Measurements from ENCODE around the gene ZNF407.
A peak's percentile ranks its signal among the peaks of the same experiment; 100 is the strongest.

The ZNF407 gene

DNA sequence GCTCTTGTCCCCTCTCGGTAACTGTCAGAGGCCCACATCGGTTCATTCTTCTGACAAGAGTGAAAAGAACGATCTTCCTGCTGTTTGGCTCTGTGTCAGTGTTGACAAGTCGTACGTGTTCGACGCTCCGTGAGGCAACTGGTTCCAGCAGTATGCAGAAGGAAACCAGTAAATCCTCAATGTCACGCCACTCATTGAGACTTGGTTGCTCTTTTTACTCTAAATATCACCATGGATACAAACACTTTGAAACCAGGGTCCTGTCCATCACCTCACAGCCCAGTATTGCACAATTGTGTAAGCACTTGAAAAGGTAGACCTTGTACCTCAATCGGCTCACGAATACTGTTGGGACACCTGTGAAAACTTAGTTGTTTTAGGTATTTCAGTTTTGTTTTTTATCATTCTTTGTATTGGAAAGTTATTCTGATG, 136.4 kb downstream of the ZNF407 start:
- DNase-seq = no peak

DNA sequence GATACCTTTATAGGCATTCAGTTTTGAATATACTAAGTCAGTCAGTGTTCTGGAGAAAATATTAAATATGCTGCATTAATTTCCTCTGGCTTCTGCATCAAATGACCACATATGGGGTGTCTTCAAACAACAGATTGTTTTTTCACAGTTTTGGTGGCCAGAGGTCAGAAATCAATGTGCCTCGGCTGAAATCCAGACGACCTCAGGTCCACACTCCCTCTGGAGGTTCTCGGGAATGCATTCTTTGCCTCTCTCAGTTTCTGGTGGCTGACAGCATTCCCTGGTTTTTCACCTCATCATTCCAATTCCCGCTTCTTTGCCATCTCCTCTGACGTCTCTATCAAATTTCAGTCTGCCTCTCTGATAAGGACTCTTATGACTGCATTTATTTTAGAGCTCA, 142.3 kb downstream of the ZNF407 start:
- DNase-seq = no peak

DNA sequence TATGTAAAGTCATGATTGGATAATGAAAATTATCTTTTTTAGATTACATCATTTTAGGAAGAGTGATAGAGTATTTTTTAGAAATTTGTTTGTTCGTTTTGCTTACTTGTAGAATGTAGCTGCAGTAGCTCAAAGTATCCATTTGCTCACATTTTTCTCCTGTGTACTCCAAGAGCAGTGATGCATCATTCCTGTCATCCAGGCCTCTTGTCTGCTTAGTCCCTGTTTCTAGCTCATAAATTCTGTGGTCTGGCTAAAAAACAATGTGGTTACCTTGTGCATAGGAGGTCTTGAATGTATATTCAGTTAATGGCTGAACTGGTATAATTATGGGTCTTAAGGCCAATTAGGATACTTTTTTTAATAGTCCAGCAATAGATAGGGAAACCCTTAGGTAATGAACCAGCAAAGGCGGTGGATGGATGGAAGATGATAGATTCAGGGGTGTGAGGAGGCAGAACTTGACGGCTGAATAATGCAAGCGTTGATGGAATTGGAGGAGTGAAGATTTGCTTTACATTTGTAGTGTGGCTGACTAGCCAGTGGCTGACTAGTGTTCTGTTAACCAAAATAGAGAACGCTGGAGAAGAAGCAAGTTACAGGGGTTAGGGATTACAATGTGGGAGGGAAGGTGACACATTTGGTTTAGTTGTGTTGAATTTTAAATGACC, 145.0 kb downstream of the ZNF407 start:
- no peak for DNase-seq

DNA sequence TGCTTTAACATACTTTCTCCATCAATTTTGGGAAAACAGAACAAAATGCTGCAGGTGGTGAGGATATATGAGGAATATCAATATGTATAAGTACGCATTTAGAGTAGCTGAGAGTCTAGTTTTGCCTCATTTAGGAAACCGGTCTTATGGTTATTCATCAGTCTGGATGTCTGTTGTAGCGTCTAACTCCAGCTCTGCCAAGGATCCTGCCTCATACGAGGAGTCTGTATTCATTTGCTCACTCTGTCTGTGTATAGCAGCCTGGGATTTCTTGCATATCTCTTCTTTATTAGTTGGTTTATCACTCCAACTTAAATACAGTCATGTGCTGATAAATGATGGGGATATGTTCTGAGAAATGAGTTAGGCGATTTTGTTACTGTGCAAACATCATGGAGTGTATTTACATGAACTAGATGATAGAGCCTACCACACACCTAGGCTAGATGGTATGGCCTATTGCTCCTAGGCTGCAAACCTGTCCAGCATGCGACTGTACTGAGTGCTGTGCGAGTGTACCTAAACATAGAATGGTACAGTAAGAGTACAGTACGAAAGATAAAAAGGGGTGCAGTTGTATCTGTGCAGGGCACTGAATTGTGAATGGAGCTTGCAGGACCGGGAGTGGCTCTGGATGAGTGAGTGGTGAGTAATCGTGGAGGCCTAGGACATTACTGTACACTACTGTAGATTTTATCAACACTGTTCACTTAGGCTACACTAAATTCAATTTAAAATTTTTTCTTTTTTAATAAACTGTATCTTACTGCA, 148.1 kb downstream of the ZNF407 start:
- DNase-seq = peak; percentile 51

DNA sequence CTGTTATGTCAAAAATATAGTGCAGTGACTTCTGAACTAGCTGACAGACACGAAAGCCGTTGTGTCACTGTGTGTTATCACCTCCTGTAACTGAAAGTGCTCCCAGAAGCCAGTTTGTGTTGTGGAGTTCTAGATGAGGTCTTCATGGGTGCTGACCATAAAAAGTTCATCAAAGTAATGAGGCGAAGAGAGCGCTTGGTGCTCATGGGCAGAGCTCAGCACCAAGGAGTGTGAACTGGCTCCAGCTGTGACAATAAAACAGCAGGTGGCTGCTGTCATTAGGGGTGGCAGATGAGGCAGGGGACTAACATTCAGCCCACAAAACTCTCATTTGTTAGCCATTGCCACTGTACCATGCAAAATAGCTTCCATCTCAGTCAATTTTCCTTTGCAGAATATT, 151.1 kb downstream of the ZNF407 start:
- no peak for DNase-seq

DNA sequence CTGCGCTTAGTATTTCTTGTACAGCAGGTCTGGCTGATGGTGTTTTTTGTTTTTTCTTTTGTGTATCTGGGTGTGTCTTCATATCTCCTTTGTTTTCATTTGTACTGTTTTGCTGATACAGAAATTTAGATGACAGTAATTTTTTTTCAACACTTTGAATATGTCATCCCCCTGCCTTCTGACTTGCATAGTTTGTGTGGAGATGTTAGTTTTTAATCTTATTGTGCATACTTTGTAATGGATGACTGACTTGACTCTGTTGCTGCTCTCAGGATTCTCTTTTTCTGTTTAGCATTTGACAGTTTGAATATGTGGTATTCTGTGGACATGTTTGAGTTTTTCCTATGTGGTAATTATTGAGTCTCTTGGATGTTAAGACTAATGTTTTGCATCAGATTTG, 161.3 kb downstream of the ZNF407 start:
- DNase-seq = no peak

DNA sequence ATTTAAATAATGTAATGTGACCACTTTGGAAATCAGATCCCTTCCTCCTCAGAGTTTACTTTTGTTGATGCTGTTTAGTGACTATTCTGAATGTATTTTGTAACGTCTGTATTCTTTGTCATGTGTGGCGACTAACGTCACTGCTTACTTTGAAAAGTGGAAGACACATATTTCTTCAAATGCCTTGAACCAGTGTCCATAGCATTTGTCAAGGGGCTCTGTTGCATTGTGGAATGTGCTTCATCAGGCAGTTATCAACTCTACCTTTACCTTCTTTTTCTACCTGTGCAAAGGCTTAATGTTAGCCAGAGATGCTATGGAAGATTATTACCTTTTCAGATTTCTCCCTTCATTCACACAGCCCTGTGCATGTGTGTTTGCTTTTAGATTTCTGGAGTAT, 162.4 kb downstream of the ZNF407 start:
- DNase-seq = no peak

DNA sequence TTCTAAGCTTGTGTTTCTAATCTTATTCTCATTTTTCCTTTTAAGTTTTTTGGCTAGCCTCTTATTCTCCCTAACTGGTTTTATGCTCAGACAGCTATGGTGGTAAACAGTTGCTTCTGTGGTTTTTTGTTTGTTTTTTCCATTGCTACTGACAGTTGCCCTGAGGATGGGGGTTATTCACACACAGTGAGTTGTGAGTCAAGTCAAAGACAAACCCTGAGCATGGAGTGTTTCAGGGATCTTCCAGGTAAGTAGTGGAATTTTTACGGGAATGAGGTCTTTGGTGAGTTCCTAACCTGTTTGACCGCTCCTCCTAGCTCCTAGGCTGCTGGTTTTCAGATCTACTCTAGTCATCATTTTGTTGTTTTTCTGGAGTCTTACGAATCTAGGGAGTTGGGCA, 162.8 kb downstream of the ZNF407 start:
- DNase-seq = no peak

DNA sequence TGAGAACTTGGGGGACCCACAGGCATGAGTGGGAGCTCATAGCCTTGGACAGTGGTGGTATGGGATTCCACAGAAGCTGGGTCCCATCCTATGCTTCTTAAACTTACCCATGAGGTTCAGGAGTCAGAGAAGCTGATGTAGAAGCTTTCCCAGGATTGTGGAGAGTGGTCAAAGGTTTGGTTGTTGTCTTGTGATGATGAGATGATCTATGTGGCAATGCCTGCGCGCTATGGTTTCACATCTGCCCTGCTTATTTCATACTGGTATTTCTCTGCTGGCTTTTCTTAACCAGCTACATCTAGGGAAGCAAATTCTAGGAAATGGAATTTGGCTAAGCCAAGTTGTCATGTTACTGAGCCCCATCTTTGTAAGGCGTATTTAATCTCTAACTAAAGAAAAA, 168.6 kb downstream of the ZNF407 start:
- no peak for DNase-seq

DNA sequence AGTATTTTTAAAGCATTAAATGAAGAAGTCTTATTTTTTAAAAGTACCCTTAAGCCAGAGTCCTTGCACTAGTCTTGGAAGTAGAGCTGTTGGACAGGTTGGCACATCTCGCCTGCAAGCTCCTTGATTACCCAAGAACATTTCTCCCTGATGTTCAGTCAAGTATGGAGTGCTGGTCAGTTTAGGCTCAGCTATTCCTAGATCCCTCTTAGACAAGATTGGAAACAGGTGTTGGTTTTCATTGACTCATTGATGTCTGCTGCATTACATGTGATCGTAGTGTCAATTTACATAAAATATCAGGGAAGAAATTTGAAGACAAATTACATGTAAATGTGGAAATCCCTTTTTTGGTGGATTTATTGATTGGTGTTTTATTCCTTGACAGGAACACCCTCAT, 170.4 kb downstream of the ZNF407 start:
- DNase-seq = no peak

DNA sequence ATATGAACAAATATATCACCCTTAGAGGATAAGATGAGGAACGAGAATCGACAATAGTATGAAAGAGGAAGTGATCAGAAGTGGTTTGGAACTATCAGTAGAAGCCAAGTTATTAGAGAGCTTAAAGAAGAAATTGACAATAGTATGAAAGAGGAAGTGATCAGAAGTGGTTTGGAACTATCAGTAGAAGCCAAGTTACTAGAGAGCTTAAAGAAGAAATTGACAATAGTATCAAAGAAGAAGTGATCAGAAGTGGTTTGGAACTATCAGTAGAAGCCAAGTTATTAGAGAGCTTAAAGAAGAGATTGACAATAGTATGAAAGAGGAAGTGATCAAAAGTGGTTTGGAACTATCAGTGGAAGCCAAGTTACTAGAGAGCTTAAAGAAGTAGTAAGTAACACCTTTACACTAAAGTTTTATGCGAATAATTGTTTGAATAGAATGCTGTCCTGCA, 175.5 kb downstream of the ZNF407 start:
- DNase-seq = no peak

DNA sequence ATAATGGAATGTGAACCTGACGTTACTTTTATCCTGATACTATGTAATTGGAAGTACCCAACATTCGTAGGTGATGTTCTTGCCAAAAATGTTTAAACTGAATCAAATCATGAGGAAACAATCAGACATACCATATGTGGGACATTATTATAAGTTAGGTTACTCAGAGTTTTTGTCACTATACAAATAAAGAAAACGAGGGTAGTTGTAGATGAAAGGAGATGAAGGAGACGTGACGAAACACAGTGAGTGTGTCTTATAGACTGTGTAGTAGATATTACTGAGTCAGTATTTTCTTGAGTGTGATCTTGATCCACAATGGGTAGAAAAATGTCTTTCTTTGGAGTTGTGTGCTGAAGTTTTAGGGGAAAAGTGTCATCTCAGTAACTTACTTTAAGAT, 176.8 kb downstream of the ZNF407 start:
- DNase-seq = no peak

DNA sequence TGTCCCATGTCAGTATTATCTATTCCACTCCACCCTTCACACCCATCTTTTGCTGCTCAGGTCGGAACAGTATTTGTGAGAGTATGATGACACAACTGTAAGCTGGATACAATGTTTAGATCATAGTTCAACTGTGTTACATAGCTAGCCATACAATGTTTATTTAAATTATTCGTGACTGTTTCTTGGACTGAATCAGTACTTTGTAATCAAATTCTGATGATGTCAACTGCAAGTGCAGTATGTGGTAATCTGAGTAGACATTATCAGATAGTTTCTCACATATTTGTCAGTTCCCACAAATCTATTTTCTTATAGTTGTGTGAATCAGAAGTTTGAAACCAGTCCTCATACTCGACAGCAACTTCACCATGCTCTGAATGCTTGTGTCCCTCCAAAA, 177.6 kb downstream of the ZNF407 start:
- no peak for DNase-seq

DNA sequence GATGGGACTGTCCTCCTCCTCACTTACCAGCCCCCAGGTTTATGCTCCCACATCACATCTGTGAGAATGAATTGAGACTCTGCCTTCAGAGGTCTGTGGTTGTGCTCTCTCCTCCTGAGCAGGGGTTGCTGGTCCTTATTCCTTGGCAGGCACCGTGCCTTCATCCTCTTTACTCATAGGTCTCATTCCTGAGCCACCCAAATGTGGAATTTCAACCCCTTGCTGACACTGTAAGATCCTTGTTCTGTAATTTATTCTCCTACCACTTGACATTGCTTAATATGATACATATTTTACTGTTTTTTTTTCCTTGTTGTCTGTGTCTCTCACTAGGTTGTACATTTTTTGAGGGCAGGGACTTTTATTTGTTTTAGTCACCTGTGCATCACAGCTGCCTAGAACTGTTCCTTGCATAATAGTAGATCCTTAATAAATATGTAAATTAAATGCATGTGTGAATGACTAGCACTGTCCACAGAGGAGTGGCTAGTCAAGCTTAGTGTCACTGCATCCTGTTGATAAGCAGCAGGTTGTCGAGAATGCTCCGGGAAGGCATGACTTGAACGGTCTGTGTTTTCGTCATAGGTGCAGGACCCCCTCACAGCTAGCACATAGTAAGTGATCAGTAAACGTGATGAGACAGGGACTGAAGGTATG, 180.6 kb downstream of the ZNF407 start:
- DNase-seq = peak; percentile 79

DNA sequence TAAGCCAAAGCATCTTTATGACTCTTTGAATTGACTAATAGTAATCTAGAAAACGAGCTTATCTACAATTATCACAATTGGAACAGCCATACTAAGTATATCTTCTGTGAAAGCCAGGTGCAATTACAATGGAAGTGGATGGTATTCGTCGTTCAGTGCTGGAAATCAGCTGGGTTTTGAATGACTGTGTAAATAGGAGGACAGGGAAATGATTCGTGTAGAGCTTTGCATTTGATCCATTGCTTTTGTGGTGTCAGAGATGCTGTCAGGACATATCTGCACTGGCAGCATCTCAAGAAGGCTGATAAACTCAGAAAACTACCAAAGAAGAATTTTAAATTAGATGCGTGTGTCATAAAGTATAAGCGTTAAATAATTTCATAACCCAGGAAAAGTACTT, 187.1 kb downstream of the ZNF407 start:
- no peak for DNase-seq

DNA sequence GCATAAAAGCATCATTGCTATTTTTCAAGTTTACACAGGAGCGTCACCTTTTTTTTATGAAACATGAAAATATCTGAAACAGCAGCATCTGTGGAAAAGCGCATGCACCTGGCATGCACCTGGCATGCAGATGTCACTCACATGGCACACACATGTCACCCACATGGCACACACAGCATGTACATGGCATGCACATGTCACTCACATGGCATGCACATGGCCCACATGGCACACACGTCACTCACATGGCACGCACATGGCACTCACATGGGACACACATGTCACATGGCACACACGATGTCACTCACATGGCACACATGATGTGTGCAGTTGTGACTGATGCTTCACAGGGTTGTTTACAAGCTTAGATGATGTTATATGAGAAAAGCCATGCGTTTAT, 188.0 kb downstream of the ZNF407 start:
- no peak for DNase-seq

DNA sequence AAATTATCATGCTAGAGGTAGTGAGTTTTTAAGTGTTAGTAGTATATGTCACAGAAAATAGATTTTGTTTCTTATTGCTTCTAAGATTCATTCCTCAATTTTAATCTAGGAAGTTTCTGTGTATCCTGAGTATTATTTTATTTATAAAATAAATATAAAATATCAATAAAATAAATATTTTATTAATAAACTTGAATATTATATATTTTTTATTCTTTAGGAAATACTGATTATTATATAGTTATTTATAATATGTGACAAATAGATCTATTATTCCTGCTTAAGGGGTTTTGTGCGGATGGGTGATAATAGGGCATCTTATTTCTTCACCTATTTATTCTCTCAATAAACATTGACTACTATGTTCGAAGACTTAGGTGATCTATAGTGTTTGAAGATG, 191.0 kb downstream of the ZNF407 start:
- no peak for DNase-seq

DNA sequence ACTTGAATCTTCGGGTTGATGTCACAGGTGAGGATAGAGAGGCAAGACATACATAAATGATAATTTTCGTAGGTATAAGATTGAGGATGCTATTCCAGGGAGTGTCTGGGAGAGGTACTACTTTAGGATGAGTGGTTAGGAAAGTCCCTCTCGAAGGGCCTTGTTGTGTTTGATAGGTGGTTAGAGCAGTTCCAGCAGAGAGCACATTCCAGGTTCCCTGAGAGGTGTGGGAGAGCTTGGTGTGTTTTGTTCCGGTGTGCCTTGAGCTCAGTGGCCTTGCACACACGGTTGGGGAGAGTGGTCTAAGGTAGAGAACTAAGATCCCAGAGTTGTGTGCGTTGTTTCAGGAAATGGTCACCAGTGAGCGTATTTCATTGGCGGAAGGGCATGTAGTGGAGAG, 191.4 kb downstream of the ZNF407 start:
- DNase-seq = no peak

DNA sequence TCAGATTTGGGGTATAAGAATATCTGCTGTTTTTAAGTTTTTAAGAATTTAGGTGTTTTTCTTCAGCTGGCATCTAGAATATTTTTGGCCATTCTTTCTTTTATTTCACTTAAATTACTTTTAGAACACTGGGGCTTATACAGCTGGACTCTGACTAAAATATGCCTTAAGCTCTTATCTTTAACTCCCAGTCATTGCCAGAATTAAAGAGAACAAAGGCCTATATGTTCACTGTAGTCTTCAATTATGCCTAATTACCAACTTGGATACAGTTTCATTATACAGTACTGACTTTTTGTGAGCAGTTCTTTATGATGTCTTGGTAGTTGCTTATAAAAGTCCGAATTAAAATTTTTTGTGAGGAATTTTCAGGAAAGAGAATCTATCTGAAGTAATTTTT, 192.8 kb downstream of the ZNF407 start:
- DNase-seq = peak; percentile 33

DNA sequence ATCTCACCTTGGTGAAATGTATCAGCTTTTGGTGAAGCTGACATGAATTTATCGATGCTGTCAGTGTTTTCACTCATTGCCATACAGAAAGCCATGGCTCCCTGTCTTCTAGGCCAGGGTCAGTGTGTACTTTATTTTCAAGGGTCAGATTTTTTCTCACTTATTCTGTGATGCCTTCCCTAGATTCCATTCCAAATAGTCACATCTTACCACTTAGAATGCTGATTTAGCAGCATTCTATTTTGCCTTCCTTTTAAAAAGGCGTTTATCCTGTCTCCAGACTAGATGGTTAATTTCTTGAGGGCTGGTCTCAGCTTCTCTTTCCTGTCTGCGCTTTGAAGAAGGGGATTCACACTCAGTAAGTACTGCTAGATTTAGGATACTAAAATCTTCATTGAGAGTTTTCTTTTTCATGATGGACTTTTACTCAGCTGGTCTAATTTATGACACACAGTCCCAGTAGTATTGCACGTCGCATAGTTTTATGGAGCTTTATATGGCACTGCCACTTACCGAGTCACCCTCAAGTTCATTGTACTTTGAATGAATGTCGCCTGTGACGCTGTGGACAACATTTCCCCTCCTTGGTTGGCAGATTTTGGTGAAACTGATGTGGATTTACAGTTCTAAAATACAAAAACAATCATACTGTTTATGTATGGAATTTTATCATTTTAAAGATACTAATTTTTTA, 194.0 kb downstream of the ZNF407 start:
- DNase-seq = no peak

DNA sequence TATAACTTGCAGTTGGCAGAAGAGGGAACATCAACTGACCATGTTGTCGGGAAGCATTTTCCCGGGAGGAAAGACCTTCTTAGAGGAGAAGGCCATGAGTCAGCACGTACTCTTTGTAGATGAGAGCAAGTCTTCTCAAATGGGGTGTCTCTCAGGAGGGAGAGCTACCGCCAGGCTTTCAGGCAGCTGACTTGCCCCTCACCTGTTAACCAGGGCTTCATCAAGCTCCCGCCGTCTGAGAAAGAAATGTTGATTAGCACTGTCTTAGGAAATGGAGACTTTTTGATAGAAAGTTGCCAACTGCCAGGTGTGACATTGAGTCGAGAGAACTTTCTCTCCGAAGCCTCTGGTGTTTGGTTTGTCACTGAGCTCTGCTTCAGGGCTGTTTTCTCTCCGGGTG, 196.1 kb downstream of the ZNF407 start:
- no peak for DNase-seq

DNA sequence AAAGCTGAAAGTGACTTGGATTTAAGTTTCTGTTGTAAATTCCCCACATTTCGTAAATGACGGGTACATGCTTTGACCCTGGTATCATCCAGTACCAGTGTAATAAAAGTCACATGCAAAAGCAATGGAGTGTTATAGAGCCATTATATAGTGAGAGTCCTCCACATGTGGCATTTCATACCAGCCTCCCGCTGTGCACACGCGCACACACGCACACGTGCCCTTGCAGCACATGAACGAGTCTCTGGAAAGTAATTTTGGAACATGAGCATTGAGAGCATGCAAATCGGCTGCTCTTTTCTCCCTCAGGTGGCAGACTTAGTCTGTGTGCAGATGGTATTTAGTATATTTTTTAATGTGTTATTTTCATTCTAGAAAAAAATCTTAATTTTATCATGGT, 198.1 kb downstream of the ZNF407 start:
- no peak for DNase-seq

DNA sequence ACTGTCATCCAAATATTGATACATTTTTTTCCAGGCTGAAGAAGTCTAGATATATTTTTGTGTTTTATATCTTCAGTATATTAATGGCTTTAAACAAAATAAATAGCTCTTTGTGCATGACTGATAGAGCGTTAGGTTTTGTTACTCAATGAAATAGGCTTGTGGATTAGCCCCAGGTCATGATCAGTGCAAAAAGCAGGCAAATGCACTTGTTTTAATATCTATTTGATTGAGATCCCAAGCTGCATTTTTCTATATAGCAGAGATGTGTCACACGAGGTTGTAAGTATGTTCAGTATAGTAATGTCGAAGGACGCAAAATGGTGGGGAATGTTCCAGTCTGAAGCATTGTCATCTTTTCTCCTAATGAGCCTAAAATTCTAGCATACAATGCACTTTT, 198.5 kb downstream of the ZNF407 start:
- no peak for DNase-seq

Data from hematopoietic multipotent progenitor cell treated with erythropoietin and hydrocortisone succinate and interleukin-3 and kit ligand, for 8 days (in vitro differentiated cells).